Measurements from ENCODE around the gene KIRREL1.

- no peak for TF ChIP-seq CTCF (IDR thresholded peaks at IDR 0.05)
- no peak for TF ChIP-seq POLR2A (IDR thresholded peaks at IDR 0.05)
These were observed 153.3 kb downstream of the KIRREL1 start for GRCh38 chr1:158146739-158147138.
